Measurements from ENCODE around the gene ELK3. TPM values are rescaled to one million over a fixed set of nuclear protein-coding genes. Genes with fewer than 3 reads are reported as not detected.

Gene ELK3
- total RNA-seq, 2 donors from 2014 or later, result 4.9 to 8.0 TPM

DNA sequence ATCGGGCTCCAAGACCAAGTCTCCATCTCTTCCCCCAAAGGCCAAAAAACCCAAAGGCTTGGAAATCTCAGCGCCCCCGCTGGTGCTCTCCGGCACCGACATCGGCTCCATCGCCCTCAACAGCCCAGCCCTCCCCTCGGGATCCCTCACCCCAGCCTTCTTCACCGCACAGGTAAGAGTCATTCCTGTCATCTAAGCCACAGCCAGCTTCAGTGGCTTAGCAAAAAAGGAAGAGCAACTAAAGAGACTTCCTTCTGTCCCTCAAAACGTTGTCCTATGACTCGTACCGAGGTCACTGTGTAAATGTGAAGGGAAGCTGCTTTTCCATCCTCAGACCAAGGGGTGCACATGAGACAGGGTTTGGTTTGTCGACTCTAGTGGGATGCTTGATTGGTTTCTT lies 53.4 kb downstream of the ELK3 start:
- DNase-seq (no peak), ATAC-seq (no peak)
- peaks cover 0 to 9% of the 10 kb centered on the region in 2 donors for H3K36me3 ChIP-seq (replicated peaks in 1 of 2; ENCODE audit: insufficient read depth in 1 of 2, low read depth in 2 of 2)
- WGBS, 2 donors, result 91 to 92% methylated on average over 13 of the region's 13 CpGs
- no peak for TF ChIP-seq POLR2A (IDR thresholded peaks at IDR 0.05)
- no peak for TF ChIP-seq CTCF (IDR thresholded peaks at IDR 0.05)
- no peak overlapping the region for H3K4me3 ChIP-seq
- no peaks in the 10 kb centered on the region for H3K4me1 ChIP-seq
- H3K27ac ChIP-seq, result no peak overlapping the region
- H3K27me3 ChIP-seq, result no peaks in the 10 kb centered on the region
- intact Hi-C loops (cut with DNase I), result no loop called here
- no peaks in the 10 kb centered on the region for H3K9me3 ChIP-seq

DNA sequence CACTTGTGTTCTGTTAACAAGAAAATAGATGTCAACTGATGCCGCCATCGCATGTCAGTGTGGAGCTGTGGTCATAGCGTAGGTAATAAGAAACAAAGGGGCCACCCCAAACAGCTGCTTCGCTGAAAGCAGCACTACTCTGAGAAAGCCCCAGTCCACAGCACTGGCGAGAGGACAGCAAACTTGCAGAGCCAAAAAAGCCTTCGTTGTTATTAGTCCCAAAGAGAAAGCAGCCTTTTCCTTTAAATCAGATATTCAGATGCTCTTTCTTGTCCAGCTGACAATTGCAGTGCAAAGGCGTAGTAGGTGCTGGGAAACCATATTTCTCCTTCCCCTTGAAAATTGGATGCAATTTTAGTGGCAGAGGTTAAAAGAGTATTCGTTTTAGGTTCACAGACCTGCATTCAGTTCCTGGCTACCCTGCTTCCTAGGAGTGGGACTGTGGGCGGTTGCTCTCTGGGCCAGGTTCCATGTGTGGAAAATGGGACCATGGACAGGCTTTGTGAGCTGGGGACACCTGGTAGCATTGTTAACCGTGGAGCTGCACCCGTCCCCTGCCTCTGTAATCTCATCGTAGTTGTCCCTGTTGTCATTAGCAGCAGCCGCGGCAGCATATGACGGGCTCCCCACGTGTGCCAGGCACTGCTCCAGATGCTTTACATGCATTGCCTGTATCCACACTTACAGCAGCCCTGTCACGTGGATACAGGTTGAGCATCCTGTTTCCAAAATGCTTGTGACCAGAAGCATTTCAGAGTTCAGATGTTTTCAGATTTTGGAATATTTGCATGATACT lies 54.2 kb downstream of the ELK3 start:
- no peak overlapping the region for H3K4me3 ChIP-seq
- no peaks in the 10 kb centered on the region for H3K27me3 ChIP-seq
- ATAC-seq, result no peak
- no peak for TF ChIP-seq CTCF (IDR thresholded peaks at IDR 0.05)
- no peaks in the 10 kb centered on the region for H3K4me1 ChIP-seq
- H3K9me3 ChIP-seq, result no peaks in the 10 kb centered on the region
- DNase-seq, result no peak
- no peak overlapping the region for H3K27ac ChIP-seq
- 83 to 84% methylated on average over 17 of the region's 17 CpGs for WGBS, 2 donors
- intact Hi-C loops (cut with DNase I), result no loop called here
- peaks cover 0 to 9% of the 10 kb centered on the region in 2 donors for H3K36me3 ChIP-seq (replicated peaks in 1 of 2; ENCODE audit: insufficient read depth in 1 of 2, low read depth in 2 of 2)

GRCh38 chr12:96249196-96250118 lies 55.3 kb downstream of the ELK3 start:
- Histone ChIP-seq H3K4me3 (no peak overlapping the region), H3K36me3 (replicated peaks in 1 of 2; ENCODE audit: insufficient read depth in 1 of 2, low read depth in 2 of 2) (peaks cover 0 to 9% of the 10 kb centered on the region in 2 donors), H3K4me1 (peaks cover 9% of the 10 kb centered on the region), H3K9me3 (no peaks in the 10 kb centered on the region), H3K27ac (no peak overlapping the region), H3K27me3 (no peaks in the 10 kb centered on the region)
- WGBS, 2 donors, result 76 to 87% methylated on average over 11 to 16 of the region's 16 CpGs
- ATAC-seq (peak; percentile 33), DNase-seq (no peak)
- TF ChIP-seq POLR2A (IDR thresholded peaks at IDR 0.05), result no peak
- no peak for TF ChIP-seq CTCF (IDR thresholded peaks at IDR 0.05)
- intact Hi-C loops (cut with DNase I), result no loop called here

GRCh38 chr12:96250119-96250685 lies 56.0 kb downstream of the ELK3 start:
- Histone ChIP-seq H3K27ac (no peak overlapping the region), H3K4me3 (no peak overlapping the region), H3K9me3 (no peaks in the 10 kb centered on the region), H3K27me3 (no peaks in the 10 kb centered on the region), H3K36me3 (replicated peaks in 1 of 2; ENCODE audit: insufficient read depth in 1 of 2, low read depth in 2 of 2) (peaks cover 0 to 9% of the 10 kb centered on the region in 2 donors), H3K4me1 (peaks cover 13% of the 10 kb centered on the region)
- 82 to 93% methylated on average over 5 to 7 of the region's 7 CpGs for WGBS, 2 donors
- intact Hi-C loops (cut with DNase I), result no loop called here
- no peak for DNase-seq
- ATAC-seq, result no peak
- TF ChIP-seq POLR2A (IDR thresholded peaks at IDR 0.05), result no peak
- no peak for TF ChIP-seq CTCF (IDR thresholded peaks at IDR 0.05)

All from body of pancreas (tissue), 4 donors.